Neural progenitor cell (in vitro differentiated cells): ENCODE results near the gene MSI2. TPM values are rescaled to one million over a fixed set of nuclear protein-coding genes. Genes with fewer than 3 reads are reported as not detected.

ENCODE experiments used
- DNase-seq: peaks from one replicate; pipeline ENCODE4 v3.0.0-alpha.2; 2016; ENCODE audit warnings: low spot score
- H2AFZ ChIP-seq: fragments of 200-600 bp; sonication (generic); replicated peaks from 2 replicates; pipeline ENCODE4 v1.6.1; 2016; ENCODE audit warnings: antibody characterized with exemption
- H3F3A ChIP-seq: fragments of 200-600 bp; sonication (generic); 2 replicates; pipeline ENCODE4 v1.6.1; 2016; ENCODE audit warnings: antibody characterized with exemption, low read depth
- H3K27ac ChIP-seq: fragments of 200-600 bp; sonication (generic); 2 replicates; pipeline ENCODE4 v1.5.1; 2016; ENCODE audit warnings: mild to moderate bottlenecking
- H3K27me3 ChIP-seq: fragments of 200-600 bp; sonication (generic); 2 replicates; pipeline ENCODE4 v1.6.1; 2016; ENCODE audit warnings: mild to moderate bottlenecking, moderate library complexity
- H3K36me3 ChIP-seq: fragments of 200-600 bp; sonication (generic); 2 replicates; pipeline ENCODE4 v1.5.1; 2016
- H3K4me1 ChIP-seq: fragments of 200-600 bp; sonication (generic); 2 replicates; pipeline ENCODE4 v1.6.1; 2016; ENCODE audit warnings: mixed run types
- H3K4me2 ChIP-seq: fragments of 200-600 bp; sonication (generic); 2 replicates; pipeline ENCODE4 v1.6.1; 2016
- H3K4me3 ChIP-seq: fragments of 200-600 bp; sonication (generic); 2 replicates; pipeline ENCODE4 v1.5.1; 2016
- H3K79me2 ChIP-seq: fragments of 200-600 bp; sonication (generic); 2 replicates; pipeline ENCODE4 v1.6.1; 2016; ENCODE audit warnings: low read depth
- H3K9ac ChIP-seq: fragments of 200-600 bp; sonication (generic); 2 replicates; pipeline ENCODE4 v1.6.1; 2016
- H3K9me3 ChIP-seq: fragments of 200-600 bp; sonication (generic); 2 replicates; pipeline ENCODE4 v1.5.1; 2016; ENCODE audit warnings: low read depth
- H4K20me1 ChIP-seq: fragments of 200-600 bp; sonication (generic); 2 replicates; pipeline ENCODE4 v1.6.1; 2016; ENCODE audit warnings: low read depth
- H3K27ac Mint-ChIP-seq: 3 replicates; pipeline ENCODE4 v1.8.0; 2021; ENCODE audit warnings: mixed read lengths
- H3K27me3 Mint-ChIP-seq: 2 replicates; pipeline ENCODE4 v1.8.0; 2022; ENCODE audit warnings: low read depth, mild to moderate bottlenecking, inconsistent platforms, moderate library complexity, mixed read lengths; ENCODE audit not compliant: insufficient read depth
- H3K36me3 Mint-ChIP-seq: 3 replicates; pipeline ENCODE4 v1.8.0; 2021; ENCODE audit warnings: mixed read lengths
- H3K4me1 Mint-ChIP-seq: 3 replicates; pipeline ENCODE4 v1.8.0; 2021; ENCODE audit warnings: mixed read lengths
- H3K4me3 Mint-ChIP-seq: 3 replicates; pipeline ENCODE4 v1.8.0; 2021; ENCODE audit warnings: mild to moderate bottlenecking, moderate library complexity, mixed read lengths
- H3K9me3 Mint-ChIP-seq: 3 replicates; pipeline ENCODE4 v1.8.0; 2020; ENCODE audit warnings: mixed read lengths
- EZH2 ChIP-seq: fragments of 200-600 bp; sonication (generic); IDR thresholded peaks from 2 replicates; pipeline ENCODE4 v1.6.1; 2017; ENCODE audit warnings: antibody characterized with exemption, mild to moderate bottlenecking, moderate library complexity
- EZH2phosphoT487 ChIP-seq: fragments of 200-600 bp; sonication (generic); IDR thresholded peaks from 2 replicates; pipeline ENCODE4 v1.6.1; 2017; ENCODE audit warnings: antibody characterized with exemption
- total RNA-seq: library from RNA; depleted of rRNA; stranded (reverse); fragments of >200 nt; gene quantifications from 2 replicates; pipeline ENCODE4 v1.2.3, GENCODE V29; 2015; ENCODE audit warnings: low replicate concordance
- TF ChIP-seq, protein P1 (sequence below): fragments of 200-600 bp; sonication (generic); IDR thresholded peaks from 2 replicates; pipeline ENCODE4 v1.5.1; 2017; ENCODE audit warnings: antibody characterized with exemption, mild to moderate bottlenecking

MSI2 gene
- total RNA-seq, 1 donor from 2014 or later: 96.9 TPM

DNA sequence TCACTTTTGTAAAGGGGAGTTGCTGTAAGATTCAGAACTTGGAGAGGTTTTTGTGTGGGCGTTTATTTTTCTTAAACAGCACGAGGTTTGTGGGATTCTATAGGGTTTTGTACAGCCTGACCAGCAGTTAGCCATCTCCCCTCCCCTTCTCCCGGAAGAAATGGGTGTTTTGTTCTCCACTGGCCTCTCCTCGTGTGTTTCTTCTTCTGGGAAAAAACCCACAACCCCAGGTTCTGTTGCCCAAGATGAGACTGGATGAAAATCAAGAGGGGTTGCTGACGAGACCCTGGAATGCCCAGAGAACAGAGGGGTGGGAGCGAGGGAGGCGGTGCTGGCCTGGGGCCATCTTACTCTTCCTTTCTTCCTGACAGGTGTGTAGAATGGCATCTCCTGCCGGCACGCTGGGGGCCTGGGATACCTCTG is 186.1 kb downstream of the MSI2 start:
- H3K27ac Mint-ChIP-seq: peak overlapping the region; percentile 79
- no peaks in the 10 kb centered on the region for H3K9me3 Mint-ChIP-seq
- H3K9ac ChIP-seq: no peak overlapping the region
- H3K4me1 ChIP-seq: peaks cover 66% of the 10 kb centered on the region
- no peaks in the 10 kb centered on the region for H3K27me3 ChIP-seq
- H3K9me3 ChIP-seq: no peaks in the 10 kb centered on the region
- H3K79me2 ChIP-seq: peaks cover 93% of the 10 kb centered on the region
- H3F3A ChIP-seq: peaks cover 22% of the 10 kb centered on the region
- H3K4me3 ChIP-seq: no peak overlapping the region
- H3K4me1 Mint-ChIP-seq: peaks cover 92% of the 10 kb centered on the region
- peaks cover 73% of the 10 kb centered on the region for H4K20me1 ChIP-seq
- H2AFZ ChIP-seq: no peak overlapping the region
- DNase-seq: no peak
- H3K36me3 Mint-ChIP-seq: peaks cover 7% of the 10 kb centered on the region
- H3K4me2 ChIP-seq: no peak overlapping the region
- no peaks in the 10 kb centered on the region for H3K36me3 ChIP-seq
- H3K27ac ChIP-seq: no peak overlapping the region
- no peak for TF ChIP-seq EZH2
- no peak for TF ChIP-seq EZH2phosphoT487
- TF ChIP-seq, protein P1, sequence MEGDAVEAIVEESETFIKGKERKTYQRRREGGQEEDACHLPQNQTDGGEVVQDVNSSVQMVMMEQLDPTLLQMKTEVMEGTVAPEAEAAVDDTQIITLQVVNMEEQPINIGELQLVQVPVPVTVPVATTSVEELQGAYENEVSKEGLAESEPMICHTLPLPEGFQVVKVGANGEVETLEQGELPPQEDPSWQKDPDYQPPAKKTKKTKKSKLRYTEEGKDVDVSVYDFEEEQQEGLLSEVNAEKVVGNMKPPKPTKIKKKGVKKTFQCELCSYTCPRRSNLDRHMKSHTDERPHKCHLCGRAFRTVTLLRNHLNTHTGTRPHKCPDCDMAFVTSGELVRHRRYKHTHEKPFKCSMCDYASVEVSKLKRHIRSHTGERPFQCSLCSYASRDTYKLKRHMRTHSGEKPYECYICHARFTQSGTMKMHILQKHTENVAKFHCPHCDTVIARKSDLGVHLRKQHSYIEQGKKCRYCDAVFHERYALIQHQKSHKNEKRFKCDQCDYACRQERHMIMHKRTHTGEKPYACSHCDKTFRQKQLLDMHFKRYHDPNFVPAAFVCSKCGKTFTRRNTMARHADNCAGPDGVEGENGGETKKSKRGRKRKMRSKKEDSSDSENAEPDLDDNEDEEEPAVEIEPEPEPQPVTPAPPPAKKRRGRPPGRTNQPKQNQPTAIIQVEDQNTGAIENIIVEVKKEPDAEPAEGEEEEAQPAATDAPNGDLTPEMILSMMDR: no peak
- H3K27me3 Mint-ChIP-seq: no peaks in the 10 kb centered on the region
- H3K4me3 Mint-ChIP-seq: no peak overlapping the region

DNA sequence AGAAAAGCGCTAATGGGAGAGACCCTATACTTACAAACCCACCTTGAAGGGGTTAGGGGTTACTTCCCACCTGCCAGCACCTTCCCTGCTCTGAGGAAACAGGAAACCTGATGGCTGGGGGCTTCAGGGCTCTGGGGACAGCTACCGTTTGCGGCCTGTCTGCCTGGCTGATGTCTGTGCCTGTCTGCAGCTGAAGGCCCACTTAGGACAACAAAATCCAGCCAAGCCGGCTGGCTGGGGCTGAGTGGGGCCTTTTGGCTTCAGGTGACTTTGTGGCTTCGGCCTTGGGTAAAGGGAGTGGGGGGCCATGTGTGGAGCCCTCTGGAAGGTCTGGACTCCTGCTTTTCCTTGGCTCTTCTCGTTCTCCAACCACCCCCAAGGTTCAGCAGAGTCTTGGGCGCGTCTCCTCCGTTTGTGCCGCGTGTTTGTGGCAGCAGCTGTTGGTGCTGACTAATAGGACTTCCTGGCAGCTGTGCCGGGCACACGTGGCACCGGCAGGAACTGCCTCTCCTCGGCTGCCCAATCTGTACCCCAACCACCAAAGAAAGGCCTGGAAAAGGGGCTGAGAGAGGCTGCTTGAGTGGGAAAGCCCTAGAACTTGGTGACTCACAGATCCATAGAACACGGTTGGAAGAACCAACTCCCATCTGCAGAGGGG is 186.7 kb downstream of the MSI2 start:
- peaks cover 22% of the 10 kb centered on the region for H3F3A ChIP-seq
- H3K27me3 Mint-ChIP-seq: no peaks in the 10 kb centered on the region
- H3K79me2 ChIP-seq: peaks cover 92% of the 10 kb centered on the region
- H4K20me1 ChIP-seq: peaks cover 79% of the 10 kb centered on the region
- no peak overlapping the region for H3K9ac ChIP-seq
- TF ChIP-seq EZH2phosphoT487: no peak
- no peak for TF ChIP-seq EZH2
- TF ChIP-seq, protein P1: no peak
- H3K4me3 ChIP-seq: no peak overlapping the region
- H3K4me3 Mint-ChIP-seq: no peak overlapping the region
- peaks cover 66% of the 10 kb centered on the region for H3K4me1 ChIP-seq
- no peaks in the 10 kb centered on the region for H3K36me3 ChIP-seq
- no peak overlapping the region for H3K27ac Mint-ChIP-seq
- DNase-seq: no peak
- H3K9me3 Mint-ChIP-seq: no peaks in the 10 kb centered on the region
- H3K4me2 ChIP-seq: no peak overlapping the region
- no peaks in the 10 kb centered on the region for H3K9me3 ChIP-seq
- no peak overlapping the region for H3K27ac ChIP-seq
- H3K36me3 Mint-ChIP-seq: peaks cover 9% of the 10 kb centered on the region
- H3K4me1 Mint-ChIP-seq: peaks cover 94% of the 10 kb centered on the region
- no peak overlapping the region for H2AFZ ChIP-seq
- no peaks in the 10 kb centered on the region for H3K27me3 ChIP-seq

GRCh38 chr17:57443781-57444180 is 187.5 kb downstream of the MSI2 start:
- H3K27me3 Mint-ChIP-seq: no peaks in the 10 kb centered on the region
- peaks cover 96% of the 10 kb centered on the region for H3K4me1 Mint-ChIP-seq
- H3K4me3 ChIP-seq: no peak overlapping the region
- H3K4me1 ChIP-seq: peaks cover 66% of the 10 kb centered on the region
- peaks cover 79% of the 10 kb centered on the region for H4K20me1 ChIP-seq
- H3K27ac ChIP-seq: no peak overlapping the region
- peak overlapping the region; percentile 81 for H3K27ac Mint-ChIP-seq
- DNase-seq: no peak
- H2AFZ ChIP-seq: no peak overlapping the region
- no peaks in the 10 kb centered on the region for H3K27me3 ChIP-seq
- H3K36me3 ChIP-seq: no peaks in the 10 kb centered on the region
- H3K4me2 ChIP-seq: no peak overlapping the region
- H3K9me3 ChIP-seq: no peaks in the 10 kb centered on the region
- peaks cover 22% of the 10 kb centered on the region for H3F3A ChIP-seq
- no peak for TF ChIP-seq EZH2phosphoT487
- TF ChIP-seq, protein P1: no peak
- no peak for TF ChIP-seq EZH2
- H3K9ac ChIP-seq: no peak overlapping the region
- peaks cover 92% of the 10 kb centered on the region for H3K79me2 ChIP-seq
- H3K4me3 Mint-ChIP-seq: no peak overlapping the region
- peaks cover 17% of the 10 kb centered on the region for H3K36me3 Mint-ChIP-seq
- H3K9me3 Mint-ChIP-seq: no peaks in the 10 kb centered on the region
